CD4-positive, alpha-beta T cell treated with Interleukin-10 for 1 hour (primary cell): ENCODE measurements around the gene SLC38A10.

ENCODE experiments used
- DNase-seq: peaks from one replicate; pipeline ENCODE4 v3.0.0-alpha.2; 2020

SLC38A10 gene

DNA sequence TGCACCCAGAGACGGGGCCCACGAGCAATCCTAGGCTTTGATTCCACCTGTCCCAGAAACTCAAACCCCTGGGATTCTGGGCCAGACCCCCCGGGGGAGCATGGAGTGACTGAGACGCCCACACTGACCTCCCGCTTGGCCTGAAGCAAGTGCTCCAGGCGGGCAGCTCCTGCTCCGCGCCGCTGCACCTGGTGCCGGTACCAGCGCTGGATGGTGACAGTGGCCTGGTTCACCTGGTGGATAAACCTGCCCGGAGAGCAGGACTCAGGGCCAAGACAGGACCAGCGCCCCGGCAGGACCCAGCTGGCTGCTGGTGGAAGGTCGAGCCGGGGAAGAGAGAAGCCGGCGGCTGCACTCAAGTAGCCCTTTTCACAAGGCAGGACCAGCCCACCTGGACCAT lies 94.9 kb downstream of the SLC38A10 start:
- DNase-seq, result no peak

DNA sequence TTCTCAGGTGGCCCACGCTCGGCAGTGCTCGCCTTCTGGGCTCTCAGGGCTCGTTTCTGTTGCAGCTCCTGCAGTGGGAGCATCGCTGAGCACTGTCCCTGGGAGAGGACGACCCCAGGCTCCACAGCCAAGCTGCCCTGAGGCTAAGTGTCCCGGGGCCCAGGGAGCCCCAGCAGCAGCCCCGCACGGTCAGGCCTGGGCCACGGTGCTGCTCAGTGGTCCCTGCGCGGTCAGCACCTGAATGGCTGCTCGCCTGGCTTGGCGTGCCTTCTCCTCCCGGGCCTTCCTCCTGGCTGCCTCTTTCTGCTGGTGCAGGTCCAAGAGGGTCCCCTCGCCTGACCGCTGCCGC lies 95.7 kb downstream of the SLC38A10 start:
- DNase-seq, result no peak

DNA sequence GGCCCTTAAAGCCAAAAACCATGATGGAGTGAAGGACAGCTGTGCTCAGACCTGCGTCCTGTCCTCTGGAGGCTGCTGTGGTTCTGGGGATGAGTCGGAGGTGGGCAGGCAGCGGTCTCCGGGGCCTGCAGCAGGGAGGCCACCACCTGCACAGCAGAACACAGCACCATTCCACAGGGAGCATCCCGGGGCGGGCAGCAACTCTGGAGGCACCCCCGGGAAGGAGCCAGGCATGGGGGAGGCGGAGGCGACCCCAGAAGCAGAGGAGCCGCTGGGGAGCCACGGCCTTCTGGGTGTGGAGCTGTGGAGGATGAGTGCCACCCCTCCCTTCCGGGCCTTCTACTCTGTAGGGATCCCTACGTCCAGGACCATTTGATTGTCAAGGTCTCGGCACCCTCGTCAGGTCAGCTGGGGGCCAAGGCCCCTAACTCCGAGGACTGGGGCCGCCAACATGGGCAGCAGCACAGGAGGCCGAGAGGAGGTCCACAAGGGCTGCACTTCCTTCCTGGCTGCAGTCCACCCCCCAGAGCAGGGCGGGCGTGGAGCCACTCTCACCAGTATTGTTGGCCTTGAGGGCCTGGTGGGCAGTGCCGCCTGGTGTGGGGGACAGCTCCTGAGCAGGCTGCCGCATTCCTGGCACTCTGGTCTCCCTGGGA lies 96.2 kb downstream of the SLC38A10 start:
- DNase-seq, result no peak

DNA sequence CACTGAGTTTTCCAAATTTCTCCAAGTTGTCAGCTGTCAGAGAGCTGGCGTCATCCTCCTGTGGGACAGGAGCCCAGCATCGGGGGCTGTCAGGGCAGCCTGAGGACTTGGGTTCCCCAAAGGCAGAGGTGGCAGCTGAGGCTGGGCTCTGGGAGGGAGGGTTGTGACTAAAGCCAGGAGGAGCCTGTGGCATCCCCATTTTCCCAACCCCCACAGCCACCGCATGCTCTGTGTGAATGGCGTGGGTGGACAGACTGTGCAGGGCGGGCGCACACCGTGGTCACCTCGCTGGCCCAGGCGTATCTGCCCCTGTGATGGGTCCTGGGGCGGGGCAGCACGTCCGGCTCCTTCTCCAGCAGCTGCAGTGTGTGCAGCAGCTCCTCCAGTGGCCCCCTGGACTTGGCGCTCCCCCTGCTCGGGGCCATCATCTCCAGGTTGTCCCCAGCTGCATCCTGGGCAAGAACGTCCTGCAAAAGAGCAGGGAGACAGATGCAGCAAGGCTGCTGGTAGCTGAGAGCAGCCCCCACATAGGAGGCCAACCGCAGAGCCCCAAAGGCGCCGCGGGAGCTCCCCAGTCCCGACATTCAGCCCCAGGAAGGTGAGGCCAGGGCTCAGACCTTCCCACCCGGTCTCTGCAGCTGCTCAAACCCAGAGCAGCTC lies 97.1 kb downstream of the SLC38A10 start:
- no peak for DNase-seq

DNA sequence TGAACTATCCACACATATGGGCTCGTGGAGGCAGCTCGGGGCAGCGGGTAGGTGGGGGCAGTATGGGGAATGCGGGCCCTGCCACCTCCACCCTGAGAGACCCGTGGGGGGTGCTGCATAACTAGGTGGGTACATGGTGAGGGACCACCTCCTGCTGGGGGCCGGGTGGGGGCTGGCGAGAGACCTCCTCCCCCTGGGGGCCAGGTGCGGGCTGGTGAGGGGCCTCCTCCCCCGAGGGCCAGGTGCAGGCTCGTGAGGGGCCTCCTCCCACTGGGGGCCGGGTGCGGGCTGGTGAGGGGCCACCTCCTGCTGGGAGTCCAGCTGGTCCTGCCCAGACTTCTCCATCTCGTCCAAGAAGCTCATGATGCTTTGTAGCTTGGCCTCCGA lies 97.7 kb downstream of the SLC38A10 start:
- DNase-seq, result no peak

DNA sequence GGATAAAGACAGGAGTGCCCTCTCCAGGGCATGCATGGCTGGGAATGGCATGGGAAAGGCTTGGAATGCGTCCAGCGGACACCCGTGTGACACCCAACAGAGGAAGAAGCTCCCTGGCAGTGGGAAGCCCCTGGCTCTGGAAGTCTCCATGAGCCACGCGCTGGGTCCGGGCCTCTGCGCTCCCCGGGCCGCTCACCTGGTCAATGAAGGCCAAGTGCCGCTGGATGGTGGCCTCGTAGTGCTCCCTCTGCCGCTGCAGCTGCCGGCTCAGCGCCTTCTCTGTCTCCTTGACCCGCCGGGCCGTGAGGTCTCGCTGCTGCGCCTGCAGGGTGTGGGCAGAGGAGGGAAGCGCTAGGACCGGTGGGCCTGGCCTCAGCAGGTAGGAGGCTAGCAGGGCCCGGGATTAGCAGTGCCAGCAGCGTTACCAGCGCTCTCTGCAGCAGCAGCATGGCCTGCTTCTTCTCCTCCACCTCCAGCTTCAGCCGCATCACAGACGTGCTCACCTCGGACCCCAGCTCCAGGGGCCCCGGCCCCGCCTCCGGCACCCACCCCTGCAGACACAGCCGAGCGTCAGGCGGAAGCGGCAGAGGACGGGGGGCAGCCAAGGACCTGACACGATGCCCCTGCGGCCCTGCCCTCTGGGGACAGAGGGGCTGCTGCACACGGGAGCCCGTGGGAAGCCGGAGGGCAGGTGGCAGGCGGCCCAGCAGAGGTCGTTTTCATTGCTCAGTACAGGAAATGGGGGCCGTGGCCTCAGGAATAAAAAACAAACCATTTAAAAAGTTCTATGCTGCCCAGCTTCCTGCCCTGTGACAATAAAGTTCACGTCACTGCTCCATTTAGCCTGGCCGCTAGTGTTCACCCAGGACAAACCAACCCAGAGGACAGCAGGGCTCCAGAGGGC lies 98.3 kb downstream of the SLC38A10 start:
- DNase-seq, result no peak

DNA sequence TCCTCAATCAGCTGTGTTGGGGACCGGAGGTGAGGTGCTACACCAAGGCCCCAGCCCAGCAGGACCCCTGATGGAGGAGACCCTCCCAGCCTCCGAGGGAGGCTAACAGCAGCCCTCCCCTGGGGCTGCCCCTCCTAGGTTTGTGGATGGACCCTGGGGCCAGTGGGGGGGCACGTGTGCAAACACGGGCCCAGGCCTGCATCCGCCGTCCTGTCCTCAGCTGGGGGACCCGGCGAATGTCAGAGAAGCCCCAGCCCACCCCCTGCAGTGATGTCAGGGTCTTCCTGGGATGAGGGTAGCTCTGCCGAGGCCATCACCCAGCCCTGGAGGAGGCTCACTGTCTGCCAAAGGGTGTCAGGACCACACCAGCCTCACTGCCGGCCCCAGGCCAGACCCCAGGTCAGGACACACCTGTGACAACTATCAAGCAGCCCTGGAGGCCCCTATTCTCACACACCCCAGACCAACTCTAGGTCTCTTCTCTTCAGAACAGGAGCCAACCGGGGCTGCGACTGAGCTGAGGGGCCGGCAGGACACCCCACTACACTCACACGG lies 99.1 kb downstream of the SLC38A10 start:
- DNase-seq, result no peak
